Tibial nerve (tissue), 4 donors: ENCODE measurements around the gene LMNTD1. TPM values are rescaled to one million over a fixed set of nuclear protein-coding genes. Genes with fewer than 3 reads are reported as not detected.
"Not testable (repeated sequence)": the region's sequence is repeated elsewhere in the genome, so short reads cannot be mapped to it uniquely, and the experiment has no call there.

Experiments used
- DNase-seq, 2 donors: peaks; one replicate each; pipeline ENCODE4 v3.0.0-alpha.2; 2019; ENCODE audit warnings: low spot score in 2 of 2
- H3K27ac ChIP-seq, 4 donors: fragments of 200-600 bp; sonication (generic) in 3 of 4; one replicate each; pipeline ENCODE4 v1.5.1; 2017 to 2019; ENCODE audit warnings: mild to moderate bottlenecking in 1 of 4
- H3K27me3 ChIP-seq, 2 donors: fragments of 200-600 bp; sonication (generic) in 1 of 2; one replicate each; pipeline versions ENCODE4 v1.5.1 to v1.6.0; 2017 to 2019
- H3K36me3 ChIP-seq, 3 donors: fragments of 200-600 bp; sonication (generic); one replicate each; pipeline ENCODE4 v1.5.1; 2018 to 2019
- H3K4me1 ChIP-seq, 4 donors: fragments of 200-600 bp; sonication (generic) in 3 of 4; one replicate each; pipeline ENCODE4 v1.5.1; 2017 to 2019
- H3K4me3 ChIP-seq, 4 donors: fragments of 200-600 bp; sonication (generic) in 3 of 4; one replicate each; pipeline ENCODE4 v1.5.1; 2017 to 2019; ENCODE audit warnings: mild to moderate bottlenecking in 1 of 4, moderate library complexity in 1 of 4
- H3K9me3 ChIP-seq, 4 donors: fragments of 200-600 bp; sonication (generic) in 3 of 4; one replicate each; pipeline ENCODE4 v1.5.1; 2017 to 2019
- EP300 ChIP-seq, 2 donors: sonication (generic); formaldehyde crosslinking; IDR thresholded peaks; one replicate each; pipeline ENCODE4 v1.6.1; 2017; ENCODE audit warnings: antibody characterized with exemption in 2 of 2, mild to moderate bottlenecking in 1 of 2
- POLR2A ChIP-seq, 2 donors: fragments of 450-650 bp; IDR thresholded peaks; one replicate each; pipeline ENCODE4 v1.6.1; 2017; ENCODE audit warnings: antibody characterized with exemption in 2 of 2, mild to moderate bottlenecking in 2 of 2, moderate library complexity in 2 of 2
- WGBS, 2 donors: methylation state at CpG; one replicate each; pipeline ENCODE4 v1.1.5; 2018; 5-methylcytosine and 5-hydroxymethylcytosine counted together
- small RNA-seq: library from RNA; depleted of rRNA; stranded (forward); fragments of <200 nt; gene quantifications from one replicate; pipeline ENCODE3, GENCODE V24; 2016
- total RNA-seq, 4 donors: library from RNA; depleted of rRNA; stranded (reverse); fragments of >200 nt; gene quantifications; one replicate each; pipeline ENCODE4 v1.1.0, GENCODE V29; 2016
- TF ChIP-seq, protein P1 (sequence below), 5 experiments: fragments of 200-600 bp in 3 of 5; fragments of 450-650 bp in 2 of 5; sonication (generic) in 3 of 5; IDR thresholded peaks; one replicate each; pipeline ENCODE4 v1.5.1; 2016 to 2019; ENCODE audit warnings: antibody characterized with exemption in 5 of 5, mild to moderate bottlenecking in 3 of 5, moderate library complexity in 2 of 5

LMNTD1 gene
- total RNA-seq, 4 donors from 2014 or later, result not detected

DNA sequence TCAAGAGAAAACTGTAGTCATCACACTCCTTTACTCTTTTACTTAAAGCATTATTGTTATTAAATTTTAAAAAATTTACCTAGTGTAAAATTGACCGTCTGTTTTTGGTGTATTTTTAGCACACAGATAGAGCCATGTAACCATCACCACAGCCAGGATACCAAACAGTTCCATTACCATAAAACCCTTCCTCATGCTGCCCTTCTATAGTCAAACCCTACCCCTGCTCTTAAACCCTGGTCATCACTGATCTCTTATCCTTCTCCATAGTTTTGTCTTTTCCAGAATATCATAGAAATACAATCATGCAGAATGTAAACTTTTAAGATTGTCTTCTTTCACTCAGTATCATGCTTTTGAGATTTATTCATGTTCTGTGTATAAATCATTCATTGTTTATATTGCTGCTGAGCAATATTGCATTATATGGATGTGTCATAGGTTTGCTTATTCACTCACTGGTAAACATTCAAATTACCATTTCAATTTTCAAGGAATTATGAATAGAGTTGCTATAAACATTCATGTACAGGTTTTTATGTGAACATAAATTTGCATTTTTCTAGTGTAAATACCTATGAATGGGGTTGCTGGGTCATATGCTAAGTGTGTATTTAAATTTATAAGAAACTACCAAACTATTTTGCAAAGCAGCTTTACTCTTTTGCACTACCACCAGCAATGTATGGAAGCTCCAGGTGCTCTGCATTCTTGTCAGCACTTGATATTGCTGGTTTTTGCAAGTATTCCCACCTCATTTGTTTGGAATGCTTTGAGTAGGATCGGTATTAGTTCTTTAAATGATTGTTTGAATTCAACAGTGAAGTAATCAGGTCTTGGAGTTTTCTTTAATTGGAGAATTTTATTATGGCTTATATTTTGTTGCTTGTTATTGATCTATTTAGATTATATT is 125.5 kb downstream of the LMNTD1 start:
- Histone ChIP-seq H3K4me1 (peaks cover 0 to 9% (median 0%) of the 10 kb centered on the region in 4 donors), H3K4me3 (no peak overlapping the region), H3K36me3 (no peaks in the 10 kb centered on the region), H3K27me3 (no peaks in the 10 kb centered on the region), H3K9me3 (no peaks in the 10 kb centered on the region), H3K27ac (no peak overlapping the region)
- TF ChIP-seq, protein P1, sequence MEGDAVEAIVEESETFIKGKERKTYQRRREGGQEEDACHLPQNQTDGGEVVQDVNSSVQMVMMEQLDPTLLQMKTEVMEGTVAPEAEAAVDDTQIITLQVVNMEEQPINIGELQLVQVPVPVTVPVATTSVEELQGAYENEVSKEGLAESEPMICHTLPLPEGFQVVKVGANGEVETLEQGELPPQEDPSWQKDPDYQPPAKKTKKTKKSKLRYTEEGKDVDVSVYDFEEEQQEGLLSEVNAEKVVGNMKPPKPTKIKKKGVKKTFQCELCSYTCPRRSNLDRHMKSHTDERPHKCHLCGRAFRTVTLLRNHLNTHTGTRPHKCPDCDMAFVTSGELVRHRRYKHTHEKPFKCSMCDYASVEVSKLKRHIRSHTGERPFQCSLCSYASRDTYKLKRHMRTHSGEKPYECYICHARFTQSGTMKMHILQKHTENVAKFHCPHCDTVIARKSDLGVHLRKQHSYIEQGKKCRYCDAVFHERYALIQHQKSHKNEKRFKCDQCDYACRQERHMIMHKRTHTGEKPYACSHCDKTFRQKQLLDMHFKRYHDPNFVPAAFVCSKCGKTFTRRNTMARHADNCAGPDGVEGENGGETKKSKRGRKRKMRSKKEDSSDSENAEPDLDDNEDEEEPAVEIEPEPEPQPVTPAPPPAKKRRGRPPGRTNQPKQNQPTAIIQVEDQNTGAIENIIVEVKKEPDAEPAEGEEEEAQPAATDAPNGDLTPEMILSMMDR (IDR thresholded peaks at IDR 0.05), result no peak
- TF ChIP-seq POLR2A (IDR thresholded peaks at IDR 0.05) (no peak), EP300 (IDR thresholded peaks at IDR 0.05) (no peak)
- DNase-seq, result no peak
- WGBS, 2 donors, result 80 to 89% methylated on average over 2 of the region's 2 CpGs

DNA sequence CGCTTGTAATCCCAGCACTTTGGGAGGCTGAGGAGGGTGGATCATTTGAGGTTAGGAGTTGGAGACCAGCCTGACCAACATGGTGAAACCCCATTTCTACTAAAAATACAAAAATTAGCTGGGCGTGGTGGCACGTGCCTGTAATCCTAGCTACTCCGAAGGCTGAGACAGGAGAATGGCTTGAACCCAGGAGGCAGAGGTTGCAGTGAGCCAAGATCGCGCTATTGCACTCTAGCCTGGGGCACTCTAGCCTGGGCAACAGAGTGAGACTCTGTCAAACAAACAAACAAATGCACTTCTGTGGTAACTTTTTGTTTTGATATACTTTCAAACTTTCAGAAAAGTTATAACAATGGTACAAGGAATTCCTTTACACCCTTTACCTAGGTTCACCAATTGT is 126.3 kb downstream of the LMNTD1 start:
- H3K36me3 ChIP-seq, H3K9me3 ChIP-seq, H3K4me3 ChIP-seq, H3K27ac ChIP-seq, H3K27me3 ChIP-seq, H3K4me1 ChIP-seq, DNase-seq: not testable (repeated sequence)
- 91 to 92% methylated on average over 6 of the region's 6 CpGs for WGBS, 2 donors

Small RNA genes within 50 kb of the gene (small RNA-seq; reads per million reads assigned to genes)
- not detected for gene TUBB4BP1
